Fibroblast of the aortic adventitia (primary cell): Measurements from ENCODE around the gene MBD5. TPM values are rescaled to one million over a fixed set of nuclear protein-coding genes. Genes with fewer than 3 reads are reported as not detected.

Source experiments
- DNase-seq: peaks from one replicate; pipeline ENCODE4 v3.0.0-alpha.2; 2010; ENCODE audit warnings: low read depth
- H3K4me3 ChIP-seq: 2 replicates; pipeline ENCODE4 v1.5.1; 2011; ENCODE audit warnings: low read depth, mild to moderate bottlenecking, control low read depth, low read length, moderate library complexity
- CTCF ChIP-seq: IDR thresholded peaks from 2 replicates; pipeline ENCODE4 v1.5.1; 2011; ENCODE audit warnings: mild to moderate bottlenecking, low read length, control low read depth, inconsistent platforms; ENCODE audit not compliant: insufficient read depth
- total RNA-seq: library from RNA; depleted of rRNA; stranded (reverse); fragments of >200 nt; gene quantifications from 2 replicates; pipeline ENCODE4 v1.2.3, GENCODE V29; 2012; ENCODE audit warnings: low replicate concordance

The MBD5 gene
- total RNA-seq, 1 donor = 41.4 TPM

- no peak for DNase-seq
- no peak overlapping the region for H3K4me3 ChIP-seq
- TF ChIP-seq CTCF = no peak
Observed at GRCh38 chr2:148527488-148528340, 506.8 kb downstream of the MBD5 start.

GRCh38 chr2:148528356-148529064 lies 507.6 kb downstream of the MBD5 start:
- no peak for TF ChIP-seq CTCF
- no peak overlapping the region for H3K4me3 ChIP-seq
- DNase-seq = no peak

GRCh38 chr2:148529745-148530144 lies 508.9 kb downstream of the MBD5 start:
- H3K4me3 ChIP-seq = no peak overlapping the region
- DNase-seq = no peak
- TF ChIP-seq CTCF = no peak

- no peak overlapping the region for H3K4me3 ChIP-seq
- no peak for TF ChIP-seq CTCF
- DNase-seq = no peak
Observed at GRCh38 chr2:148530350-148530749, 509.5 kb downstream of the MBD5 start.

- no peak for DNase-seq
- no peak overlapping the region for H3K4me3 ChIP-seq
- TF ChIP-seq CTCF = no peak
Observed at GRCh38 chr2:148531235-148531634, 510.3 kb downstream of the MBD5 start.

- no peak for DNase-seq
- no peak for TF ChIP-seq CTCF
- no peak overlapping the region for H3K4me3 ChIP-seq
Observed at GRCh38 chr2:148531669-148532428, 511.0 kb downstream of the MBD5 start.
